ENCODE results near the gene CUL4A. TPM values are rescaled to one million over a fixed set of nuclear protein-coding genes. Genes with fewer than 3 reads are reported as not detected.
"Not testable (repeated sequence)": the region's sequence is repeated elsewhere in the genome, so short reads cannot be mapped to it uniquely, and the experiment has no call there.

The CUL4A gene
- total RNA-seq, 1 donor = 114 TPM

- no peak for TF ChIP-seq CTCF (IDR thresholded peaks at IDR 0.05; ENCODE audit: insufficient read depth, low read length)
- DNase-seq (ENCODE audit: low read depth) = peak; percentile 14
- H3K4me3 ChIP-seq (ENCODE audit: low read depth, low read length) = no peak overlapping the region
Observed at GRCh38 chr13:113305208-113305607, 95.8 kb downstream of the CUL4A start.

- no peak overlapping the region for H3K4me3 ChIP-seq (ENCODE audit: low read depth, low read length)
- no peak for TF ChIP-seq CTCF (IDR thresholded peaks at IDR 0.05; ENCODE audit: insufficient read depth, low read length)
- DNase-seq (ENCODE audit: low read depth) = no peak
Observed at GRCh38 chr13:113307491-113307890, 98.1 kb downstream of the CUL4A start.

- TF ChIP-seq CTCF (IDR thresholded peaks at IDR 0.05; ENCODE audit: insufficient read depth, low read length) = no peak
- H3K4me3 ChIP-seq (ENCODE audit: low read depth, low read length) = no peak overlapping the region
- no peak for DNase-seq (ENCODE audit: low read depth)
Observed at GRCh38 chr13:113309473-113309872, 100.1 kb downstream of the CUL4A start.

- H3K4me3 ChIP-seq (ENCODE audit: low read depth, low read length); DNase-seq (ENCODE audit: low read depth): not testable (repeated sequence)
Observed at GRCh38 chr13:113314112-113314511, 104.7 kb downstream of the CUL4A start.

- not testable (repeated sequence) for DNase-seq (ENCODE audit: low read depth); H3K4me3 ChIP-seq (ENCODE audit: low read depth, low read length)
Observed at GRCh38 chr13:113314895-113315470, 105.6 kb downstream of the CUL4A start.

GRCh38 chr13:113315992-113316391, 106.6 kb downstream of the CUL4A start:
- no peak overlapping the region for H3K4me3 ChIP-seq (ENCODE audit: low read depth, low read length)
- no peak for TF ChIP-seq CTCF (IDR thresholded peaks at IDR 0.05; ENCODE audit: insufficient read depth, low read length)
- no peak for DNase-seq (ENCODE audit: low read depth)

Small RNA genes within 50 kb of the gene (small RNA-seq; reads per million reads assigned to genes)
- gene AL137002.1 (not detected), gene MIR8075 (not detected)

Other genes with a start within 250 kb of the CUL4A start
- 2.2 and 8.0 TPM in 2 replicates for gene MCF2L, start 240.4 kb upstream of the CUL4A start, total RNA-seq (ENCODE audit: low replicate concordance)
- under 0.01 TPM in 1 of 2 replicates, not detected in the other for gene F7, start 103.8 kb upstream of the CUL4A start, total RNA-seq (ENCODE audit: low replicate concordance)
- gene F10, start 86.8 kb upstream of the CUL4A start, total RNA-seq (ENCODE audit: low replicate concordance) = 2.7 and 12.6 TPM in 2 replicates
- gene PROZ, start 51.0 kb upstream of the CUL4A start, total RNA-seq (ENCODE audit: low replicate concordance) = not detected in 2 replicates
- 55.0 and 77.4 TPM in 2 replicates for gene PCID2, start 944 bp upstream of the CUL4A start, total RNA-seq (ENCODE audit: low replicate concordance)
- 85.1 and 161 TPM in 2 replicates for gene LAMP1, start 87.6 kb downstream of the CUL4A start, total RNA-seq (ENCODE audit: low replicate concordance)
- 1.9 and 5.2 TPM in 2 replicates for gene GRTP1, start 154.5 kb downstream of the CUL4A start, total RNA-seq (ENCODE audit: low replicate concordance)
- gene ADPRHL1, start 243.9 kb downstream of the CUL4A start, total RNA-seq (ENCODE audit: low replicate concordance) = 2.4 and 2.8 TPM in 2 replicates